ENCODE measurements around the gene GRAP2.

- TF ChIP-seq POLR2A (IDR thresholded peaks at IDR 0.05; ENCODE audit: low read depth, low read length), result no peak
- TF ChIP-seq FOS (IDR thresholded peaks at IDR 0.05; ENCODE audit: borderline replicate concordance, insufficient read depth, low read length), result peak; percentile 12
- no peak for TF ChIP-seq CTCF (IDR thresholded peaks at IDR 0.05; ENCODE audit: extremely low read depth in 1 of 2, insufficient read depth in 1 of 2, low read depth in 1 of 2, low read length in 2 of 2)
- TF ChIP-seq EZH2 (IDR thresholded peaks at IDR 0.05; ENCODE audit: borderline replicate concordance, low read depth, low read length, severe bottlenecking), result no peak
- TF ChIP-seq POLR2AphosphoS5 (IDR thresholded peaks at IDR 0.05; ENCODE audit: insufficient read depth, low read depth, low read length), result no peak
- TF ChIP-seq JUN (IDR thresholded peaks at IDR 0.05; ENCODE audit: borderline replicate concordance, insufficient read depth, insufficient read length, low read depth), result no peak
- TF ChIP-seq MAX (IDR thresholded peaks at IDR 0.05; ENCODE audit: insufficient read depth, insufficient read length), result no peak
- no peak for TF ChIP-seq MYC (IDR thresholded peaks at IDR 0.05; ENCODE audit: low read depth, low read length)
- no peak for TF ChIP-seq GATA2 (IDR thresholded peaks at IDR 0.05; ENCODE audit: insufficient read depth, insufficient read length, low read depth, low read length)
These were observed 66.4 kb downstream of the GRAP2 start for GRCh38 chr22:39967103-39967829.

All from endothelial cell of umbilical vein (primary cell).